Thoracic aorta (tissue), 2 donors: ENCODE measurements around the gene SNIP1. TPM values are rescaled to one million over a fixed set of nuclear protein-coding genes. Genes with fewer than 3 reads are reported as not detected.
"Not testable (repeated sequence)": the region's sequence is repeated elsewhere in the genome, so short reads cannot be mapped to it uniquely, and the experiment has no call there.

Experiments
- ATAC-seq: fragments of 150-250 bp; one replicate; pipeline ENCODE4 v1.8.0; 2017; ENCODE audit warnings: low read depth; ENCODE audit not compliant: insufficient number of reproducible peaks, low FRiP score
- DNase-seq: peaks from one replicate; pipeline ENCODE4 v3.0.0-alpha.2; 2020; ENCODE audit warnings: low spot score
- H3K27ac ChIP-seq, 2 donors: fragments of 200-600 bp; sonication (generic); 1 replicate in 1 of 2; 2 replicates in 1 of 2; pipeline ENCODE4 v1.5.1; 2016; ENCODE audit warnings: mild to moderate bottlenecking in 2 of 2, moderate library complexity in 2 of 2
- H3K27me3 ChIP-seq: fragments of 200-600 bp; sonication (generic); replicated peaks from 2 replicates; pipeline ENCODE4 v1.6.0; 2016; ENCODE audit warnings: mild to moderate bottlenecking; ENCODE audit not compliant: insufficient read depth
- H3K36me3 ChIP-seq: fragments of 200-600 bp; sonication (generic); one replicate; pipeline ENCODE4 v1.5.1; 2016
- H3K4me1 ChIP-seq, 2 donors: fragments of 200-600 bp; sonication (generic); 1 replicate in 1 of 2; 2 replicates in 1 of 2; pipeline versions ENCODE4 v1.5.1 to v1.6.0; 2016; ENCODE audit warnings: low read depth in 2 of 2, mild to moderate bottlenecking in 1 of 2; ENCODE audit not compliant: control insufficient read depth in 1 of 2
- H3K4me3 ChIP-seq: fragments of 200-600 bp; sonication (generic); 2 replicates; pipeline ENCODE4 v1.5.1; 2016; ENCODE audit warnings: mild to moderate bottlenecking
- H3K9me3 ChIP-seq: fragments of 200-600 bp; sonication (generic); 2 replicates; pipeline ENCODE4 v1.5.1; 2016
- total RNA-seq, 2 donors: library from RNA; depleted of rRNA; stranded (reverse); fragments of >200 nt; gene quantifications; one replicate each; pipeline versions ENCODE4 v1.1.0 to v1.2.3, GENCODE V29; 2016
- TF ChIP-seq, protein P1 (sequence below): fragments of 200-600 bp; sonication (generic); IDR thresholded peaks from one replicate; pipeline ENCODE4 v1.5.1; 2019; ENCODE audit warnings: antibody characterized with exemption

The SNIP1 gene
- total RNA-seq, 2 donors from 2014 or later: 12.3 to 26.2 TPM

DNA sequence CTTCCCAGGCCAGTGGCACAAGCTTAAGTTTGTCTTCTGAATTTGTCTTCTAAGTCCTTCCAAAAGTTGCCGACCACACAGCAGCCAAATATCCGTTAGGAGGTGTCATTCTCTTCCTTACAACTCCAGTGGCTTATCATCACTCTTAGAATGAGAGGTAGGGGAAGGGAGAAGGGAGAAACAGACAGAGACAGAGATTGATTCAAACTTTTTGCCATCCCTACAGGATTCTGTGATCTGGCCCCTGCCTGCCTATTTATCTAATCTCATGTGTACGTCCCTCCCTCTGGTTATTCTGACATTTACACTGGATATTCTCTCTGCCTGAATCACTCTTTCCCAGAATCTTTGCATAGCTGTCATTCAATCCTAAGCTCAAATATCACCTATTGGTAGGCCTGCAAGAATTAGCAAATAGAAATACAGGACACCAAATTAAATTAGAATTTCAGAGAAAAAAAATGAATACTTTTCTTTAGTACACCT lies 42.1 kb upstream of the SNIP1 start:
- DNase-seq: no peak
- Histone ChIP-seq H3K27me3 (no peaks in the 10 kb centered on the region), H3K4me3 (peak overlapping the region; percentile 78), H3K27ac (peak overlapping the region; percentile 20 to 71), H3K36me3 (peaks cover 9% of the 10 kb centered on the region), H3K9me3 (no peaks in the 10 kb centered on the region), H3K4me1 (peaks cover 14 to 19% of the 10 kb centered on the region in 2 donors)
- ATAC-seq: no peak
- TF ChIP-seq, protein P1, sequence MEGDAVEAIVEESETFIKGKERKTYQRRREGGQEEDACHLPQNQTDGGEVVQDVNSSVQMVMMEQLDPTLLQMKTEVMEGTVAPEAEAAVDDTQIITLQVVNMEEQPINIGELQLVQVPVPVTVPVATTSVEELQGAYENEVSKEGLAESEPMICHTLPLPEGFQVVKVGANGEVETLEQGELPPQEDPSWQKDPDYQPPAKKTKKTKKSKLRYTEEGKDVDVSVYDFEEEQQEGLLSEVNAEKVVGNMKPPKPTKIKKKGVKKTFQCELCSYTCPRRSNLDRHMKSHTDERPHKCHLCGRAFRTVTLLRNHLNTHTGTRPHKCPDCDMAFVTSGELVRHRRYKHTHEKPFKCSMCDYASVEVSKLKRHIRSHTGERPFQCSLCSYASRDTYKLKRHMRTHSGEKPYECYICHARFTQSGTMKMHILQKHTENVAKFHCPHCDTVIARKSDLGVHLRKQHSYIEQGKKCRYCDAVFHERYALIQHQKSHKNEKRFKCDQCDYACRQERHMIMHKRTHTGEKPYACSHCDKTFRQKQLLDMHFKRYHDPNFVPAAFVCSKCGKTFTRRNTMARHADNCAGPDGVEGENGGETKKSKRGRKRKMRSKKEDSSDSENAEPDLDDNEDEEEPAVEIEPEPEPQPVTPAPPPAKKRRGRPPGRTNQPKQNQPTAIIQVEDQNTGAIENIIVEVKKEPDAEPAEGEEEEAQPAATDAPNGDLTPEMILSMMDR: no peak

DNA sequence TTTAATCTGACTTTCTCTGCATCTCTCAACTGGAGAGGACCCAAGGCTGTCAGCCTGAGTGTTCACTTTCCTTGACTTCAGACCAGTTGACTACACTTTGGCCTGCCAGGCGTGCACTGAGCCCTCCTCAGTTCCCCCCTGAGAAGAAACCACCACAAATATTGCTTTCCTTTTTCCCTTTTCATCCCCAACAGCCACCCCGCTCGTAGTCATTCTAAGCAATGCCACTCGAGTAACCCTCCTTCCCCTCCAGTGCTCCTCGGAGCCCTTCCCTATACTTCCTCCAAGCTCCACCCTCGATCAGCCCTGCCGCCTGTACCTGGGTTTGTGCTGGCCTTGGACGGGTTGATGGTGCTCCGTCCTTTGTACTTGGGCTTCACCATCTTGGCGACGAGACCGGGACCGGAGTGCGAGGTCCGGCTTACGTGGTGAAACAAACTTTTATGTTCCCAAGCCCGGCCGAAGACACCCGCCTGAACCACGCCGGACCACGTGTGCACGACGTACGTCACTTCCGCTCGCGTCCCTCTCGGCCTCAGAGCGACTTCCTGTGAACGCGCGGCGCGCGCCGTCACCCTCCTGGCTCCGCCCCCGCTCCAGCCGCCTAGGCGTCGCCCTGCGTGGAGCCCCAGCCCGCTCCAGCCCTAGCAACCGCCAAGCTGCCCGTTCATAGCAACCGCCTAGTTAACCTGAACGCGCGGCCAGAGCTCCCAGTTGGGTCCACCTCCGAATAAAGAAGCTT lies 41.5 kb upstream of the SNIP1 start, which contains the start of gene GNL2:
Gene GNL2, minus strand, starts transcription at position 498 of the 742 bp plus-strand sequence. Its CDS starts 115 bp downstream, at position 383.
- Histone ChIP-seq H3K9me3 (no peaks in the 10 kb centered on the region), H3K27ac (peak within 1 kb of the TSS; percentile 71 to 82), H3K36me3 (peaks cover 14% of the 10 kb centered on the region), H3K27me3 (no peaks in the 10 kb centered on the region), H3K4me3 (peak within 1 kb of the TSS; percentile 78), H3K4me1 (peaks cover 14 to 19% of the 10 kb centered on the region in 2 donors)
- peak; percentile 90 for DNase-seq
- TF ChIP-seq, protein P1: no peak
- ATAC-seq: peak; percentile 100

DNA sequence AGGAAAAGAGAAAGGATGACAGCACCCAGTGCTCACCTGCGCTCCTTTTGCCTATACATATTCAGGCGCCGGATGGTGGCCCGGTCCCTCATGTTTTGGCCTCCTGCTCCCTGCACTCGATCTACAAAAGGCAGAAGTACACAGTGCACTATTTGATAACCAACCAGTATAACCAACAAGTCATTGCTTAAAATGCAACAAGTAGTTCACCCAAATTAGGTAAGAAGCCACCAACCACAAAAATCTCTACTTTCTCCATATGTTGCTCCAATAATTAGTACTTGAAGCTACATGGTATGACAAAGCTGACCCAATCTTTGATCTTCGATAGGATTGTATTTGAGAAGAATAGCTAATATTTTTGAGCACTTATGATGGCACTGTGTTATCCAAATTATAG lies 39.6 kb upstream of the SNIP1 start:
- no peak for DNase-seq
- no peaks in the 10 kb centered on the region for H3K9me3 ChIP-seq
- no peak overlapping the region for H3K27ac ChIP-seq
- TF ChIP-seq, protein P1: no peak
- H3K27me3 ChIP-seq: no peaks in the 10 kb centered on the region
- H3K36me3 ChIP-seq: peaks cover 31% of the 10 kb centered on the region
- H3K4me3 ChIP-seq: no peak overlapping the region
- H3K4me1 ChIP-seq: peaks cover 14 to 19% of the 10 kb centered on the region in 2 donors
- no peak for ATAC-seq

DNA sequence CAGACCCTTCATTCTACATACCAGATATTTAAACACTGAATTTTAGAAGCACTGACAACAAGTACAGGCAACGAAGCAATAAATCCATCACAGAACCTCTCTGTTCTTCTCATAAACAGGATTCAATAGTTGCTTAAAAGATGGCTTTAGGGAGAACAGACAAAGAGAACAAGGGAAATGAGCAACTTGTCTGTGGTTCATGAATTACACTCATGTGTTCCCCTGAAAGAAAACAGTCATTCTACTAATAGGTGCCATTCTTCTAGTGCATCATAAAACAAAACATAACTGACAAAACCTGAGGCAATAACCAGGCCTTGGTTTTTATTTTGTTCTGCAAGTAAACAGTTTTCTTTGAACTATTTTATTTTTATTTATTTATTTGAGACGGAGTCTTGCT lies 34.8 kb upstream of the SNIP1 start:
- TF ChIP-seq, protein P1: no peak
- H3K36me3 ChIP-seq: peaks cover 45% of the 10 kb centered on the region
- no peaks in the 10 kb centered on the region for H3K27me3 ChIP-seq
- no peaks in the 10 kb centered on the region for H3K9me3 ChIP-seq
- peaks cover 0 to 2% of the 10 kb centered on the region in 2 donors for H3K4me1 ChIP-seq
- no peak overlapping the region for H3K27ac ChIP-seq
- no peak for DNase-seq
- no peak overlapping the region for H3K4me3 ChIP-seq
- no peak for ATAC-seq

DNA sequence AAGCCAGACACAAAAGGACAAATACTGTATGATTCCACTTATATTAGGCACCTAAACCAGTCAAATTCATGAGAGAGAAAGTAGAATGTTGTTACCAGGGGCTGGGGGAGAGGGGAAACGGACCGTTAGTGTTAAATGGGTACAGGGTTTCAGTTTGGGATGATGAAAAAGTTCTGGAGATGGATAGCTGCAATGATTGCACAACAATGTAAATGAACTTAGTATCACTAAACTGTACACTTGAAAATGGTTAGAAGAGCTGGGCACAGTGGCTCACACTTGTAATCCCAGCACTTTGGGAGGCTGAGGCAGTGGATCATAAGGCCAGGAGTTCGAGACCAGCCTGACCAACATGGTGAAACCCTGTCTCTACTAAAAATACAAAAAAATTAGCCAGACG lies 30.5 kb upstream of the SNIP1 start:
- not testable (repeated sequence) for DNase-seq, H3K27me3 ChIP-seq, H3K27ac ChIP-seq, H3K9me3 ChIP-seq, H3K4me3 ChIP-seq, ATAC-seq, H3K4me1 ChIP-seq
- H3K36me3 ChIP-seq: peaks cover 50% of the 10 kb centered on the region
